ENCODE data around the gene RHO. TPM values are rescaled to one million over a fixed set of nuclear protein-coding genes. Genes with fewer than 3 reads are reported as not detected.
"Not testable (repeated sequence)": the region's sequence is repeated elsewhere in the genome, so short reads cannot be mapped to it uniquely, and the experiment has no call there.

Gene RHO
- polyA plus RNA-seq, 4 donors = 0.06 to 0.19 (median 0.12) TPM; not detected in 1

DNA sequence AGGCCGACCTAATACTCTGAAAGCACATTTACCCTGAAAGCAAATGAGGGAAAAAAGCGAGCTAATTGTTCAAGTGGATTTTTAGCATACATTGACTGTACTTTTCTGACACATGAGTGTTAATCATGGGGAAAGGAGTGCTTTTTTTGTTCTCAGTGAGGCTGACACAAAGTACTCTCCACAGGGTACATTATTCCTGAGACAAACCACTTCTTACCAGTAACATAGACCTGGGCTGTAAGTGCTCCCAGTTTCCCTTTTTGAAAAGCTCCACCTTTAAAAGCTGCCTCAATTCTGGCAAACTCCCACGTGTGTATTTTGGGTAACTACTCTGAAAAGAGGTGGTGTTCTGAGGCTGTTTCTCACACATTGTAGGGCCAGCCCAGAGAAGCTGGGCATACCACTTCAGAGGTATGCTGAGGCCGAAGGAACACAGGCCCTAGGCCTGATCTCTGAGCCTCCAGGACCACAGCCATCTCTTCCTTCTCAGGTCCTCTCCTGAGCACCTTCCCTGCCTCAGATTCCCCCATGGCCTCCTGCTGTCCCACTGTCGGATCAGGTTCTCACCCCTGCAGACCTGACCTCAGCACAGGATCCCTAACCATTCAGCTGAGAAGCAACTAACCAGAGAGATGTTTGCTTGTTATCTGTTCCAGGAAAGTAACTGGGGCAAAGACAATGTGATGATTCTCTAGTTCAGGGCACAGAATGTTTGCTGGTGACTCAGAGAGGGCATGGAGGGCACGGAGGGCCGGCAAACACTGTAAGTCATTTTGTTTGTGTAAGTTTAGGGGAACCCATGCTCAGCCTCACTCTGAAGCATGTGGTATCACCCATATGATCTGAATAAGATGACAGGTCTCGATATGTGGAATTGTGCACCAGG lies 29.6 kb upstream of the RHO start:
- DNase-seq (ENCODE audit: low read depth in 4 of 4, low spot score in 2 of 4) = not testable (repeated sequence)

DNA sequence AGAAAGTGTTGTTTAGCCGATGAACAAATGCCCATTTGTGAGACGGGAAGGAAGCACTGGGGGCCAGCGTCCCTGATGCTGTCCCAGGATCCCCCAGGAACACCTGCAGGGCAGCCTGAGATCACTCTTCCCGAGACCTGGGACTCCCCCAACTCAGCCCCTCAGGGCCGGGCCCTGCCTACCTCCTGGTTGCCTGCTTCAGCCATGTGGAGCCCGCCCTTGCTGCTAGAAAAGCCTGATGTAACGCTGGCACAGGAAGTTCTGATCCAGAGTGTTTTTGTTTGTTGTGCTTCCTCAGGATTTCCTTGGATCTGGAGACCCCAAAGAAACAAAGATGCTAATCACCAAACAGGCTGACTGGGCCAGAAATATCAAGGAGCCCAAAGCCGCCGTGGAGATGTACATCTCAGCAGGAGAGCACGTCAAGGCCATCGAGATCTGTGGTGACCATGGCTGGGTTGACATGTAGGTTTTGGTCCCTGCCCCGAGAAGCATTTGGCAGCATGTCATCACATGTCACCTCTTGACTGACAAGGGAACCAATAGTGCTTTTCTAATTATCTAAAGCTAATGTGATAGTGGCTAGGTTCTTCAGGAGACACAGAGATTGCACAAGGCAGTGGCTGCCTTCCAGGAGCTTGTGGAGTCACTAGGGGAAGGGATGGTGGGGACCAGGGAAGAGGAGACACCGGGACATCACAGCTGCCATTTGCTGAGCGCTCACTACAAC lies 28.7 kb upstream of the RHO start:
- DNase-seq (ENCODE audit: low read depth in 4 of 4, low spot score in 2 of 4) = not testable (repeated sequence)

DNA sequence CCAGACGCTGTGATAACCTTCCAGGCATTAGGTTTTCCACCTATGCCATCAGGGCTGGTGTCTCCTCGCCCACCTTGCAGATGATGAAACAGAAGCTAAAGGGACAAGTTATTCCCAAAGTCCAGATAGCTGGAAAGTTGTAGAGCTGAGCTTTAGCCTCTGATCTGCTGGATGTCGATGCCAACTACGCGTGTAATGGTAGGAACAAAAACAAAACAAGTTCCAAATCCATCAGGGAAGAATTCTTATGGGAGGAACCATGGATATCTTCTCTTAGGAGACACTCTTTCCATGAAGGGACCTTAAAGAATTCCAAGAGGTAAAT lies 28.1 kb upstream of the RHO start:
- DNase-seq (ENCODE audit: low read depth in 4 of 4, low spot score in 2 of 4) = no peak

DNA sequence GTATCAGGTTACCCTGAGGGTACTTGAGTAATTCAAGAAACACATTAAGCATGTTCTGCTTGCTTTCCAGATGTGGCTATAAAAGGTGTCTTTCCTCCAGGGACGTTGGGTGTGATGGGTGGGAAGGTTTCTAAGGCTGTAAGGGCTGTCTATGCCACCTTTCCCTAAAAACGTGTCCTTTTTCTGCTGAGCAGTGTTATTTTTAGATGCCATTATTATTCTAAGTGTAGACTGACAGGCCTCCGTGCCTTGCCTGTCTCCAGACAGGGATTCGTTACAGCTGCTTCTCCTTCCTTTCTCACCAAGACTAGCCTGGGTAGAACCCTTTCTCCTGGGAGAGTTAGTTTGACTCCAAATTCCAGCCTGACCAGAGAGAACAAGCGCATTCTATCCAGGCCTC lies 26.8 kb upstream of the RHO start:
- no peak for DNase-seq (ENCODE audit: low read depth in 4 of 4, low spot score in 2 of 4)

DNA sequence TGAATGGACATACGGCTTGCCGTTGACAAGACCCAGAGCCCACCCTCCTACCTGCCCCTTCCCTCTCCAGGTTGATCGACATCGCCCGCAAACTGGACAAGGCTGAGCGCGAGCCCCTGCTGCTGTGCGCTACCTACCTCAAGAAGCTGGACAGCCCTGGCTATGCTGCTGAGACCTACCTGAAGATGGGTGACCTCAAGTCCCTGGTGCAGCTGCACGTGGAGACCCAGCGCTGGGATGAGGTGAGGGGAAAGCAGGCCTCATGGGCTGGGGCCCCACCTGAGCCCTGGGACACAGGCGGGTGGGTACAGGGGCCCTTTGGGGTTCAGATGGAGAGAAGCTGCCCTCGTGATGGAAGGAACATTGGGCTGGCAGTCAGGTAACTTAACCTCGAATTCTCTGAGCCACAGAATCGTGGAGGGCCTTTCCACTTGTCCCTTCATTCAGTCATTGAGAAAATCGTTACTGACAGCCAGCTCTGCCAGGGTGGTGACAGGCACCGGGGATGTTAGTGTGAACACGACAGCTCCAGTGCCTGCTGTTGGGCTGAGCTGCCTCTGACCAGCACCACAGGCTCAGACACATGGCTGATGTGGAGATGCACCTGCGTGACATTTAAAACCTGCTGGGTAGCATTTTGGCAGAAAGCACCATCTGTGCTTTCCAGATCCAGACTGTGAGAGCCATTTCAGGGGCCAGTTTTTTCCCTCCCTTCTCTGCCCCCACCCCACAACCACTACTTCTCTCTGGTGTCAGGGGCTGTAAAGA lies 25.6 kb upstream of the RHO start:
- no peak for DNase-seq (ENCODE audit: low read depth in 4 of 4, low spot score in 2 of 4)

DNA sequence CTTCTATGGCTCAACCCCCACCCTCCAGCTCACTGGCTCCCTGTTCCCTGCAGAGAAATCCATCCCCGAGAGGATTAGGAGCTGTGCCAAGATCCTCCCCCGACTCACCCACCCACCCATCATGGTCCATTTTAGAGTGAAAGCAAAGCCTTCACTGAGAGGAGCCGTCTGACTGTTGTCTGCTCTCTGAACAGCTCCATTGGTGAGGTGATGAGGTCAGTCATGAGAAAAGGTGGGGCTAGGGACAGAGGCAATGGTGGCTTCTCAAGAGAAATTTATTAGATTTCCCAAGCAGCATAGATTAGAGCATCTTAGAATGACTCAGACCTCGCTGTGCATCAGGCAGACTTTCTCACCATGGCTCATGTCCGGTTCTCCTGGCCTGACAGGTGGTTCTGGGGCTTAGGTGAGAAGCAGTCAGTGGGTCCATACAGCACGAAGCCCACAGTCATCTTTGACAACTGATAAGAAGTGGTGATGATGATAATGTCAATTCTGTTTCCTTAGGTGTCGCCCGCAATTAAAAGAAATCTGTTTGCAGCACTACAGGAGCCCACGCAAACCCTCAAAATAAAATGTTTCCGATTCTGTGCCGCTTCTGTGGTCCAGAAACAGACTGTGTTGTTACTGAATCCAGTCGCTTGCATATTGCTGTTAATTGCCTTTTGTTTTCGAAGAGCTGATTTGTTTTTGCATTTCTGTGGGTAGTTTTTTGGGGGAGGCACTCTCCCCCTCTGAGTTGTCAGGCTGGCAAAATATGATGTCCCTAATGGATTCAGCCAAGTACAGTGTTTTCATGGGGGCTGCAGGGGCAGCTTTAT lies 24.8 kb upstream of the RHO start:
- no peak for DNase-seq (ENCODE audit: low read depth in 4 of 4, low spot score in 2 of 4)

DNA sequence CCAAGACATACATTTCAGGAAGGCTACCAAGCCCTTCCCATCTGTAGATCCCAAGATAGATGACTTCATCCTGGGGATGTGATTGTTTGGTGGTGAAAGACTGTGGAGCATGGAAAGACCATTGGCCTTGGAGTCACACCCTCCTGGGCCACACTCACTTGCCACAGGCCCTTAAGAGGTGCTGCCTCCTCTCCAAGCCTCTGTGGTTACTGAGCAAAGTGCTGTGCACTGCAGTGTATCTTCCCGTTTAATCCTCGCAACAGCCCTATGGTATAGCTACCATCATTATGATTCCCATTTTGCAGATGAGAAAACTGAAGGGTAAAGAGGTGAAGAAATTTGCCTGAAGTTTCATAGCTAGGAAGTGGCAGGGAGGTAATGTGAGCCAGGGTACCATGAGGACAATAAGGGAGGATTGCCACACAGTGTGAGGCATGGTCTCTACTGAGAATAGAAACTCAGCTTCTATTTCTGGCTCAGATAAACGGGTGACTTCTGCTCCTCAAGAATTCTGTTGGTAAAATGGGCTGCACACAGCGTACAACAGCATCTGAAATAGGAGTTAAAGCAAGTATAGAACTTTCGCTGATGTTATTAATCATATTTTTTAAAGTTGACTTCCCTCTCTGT lies 23.9 kb upstream of the RHO start:
- no peak for DNase-seq (ENCODE audit: low read depth in 4 of 4, low spot score in 2 of 4)

DNA sequence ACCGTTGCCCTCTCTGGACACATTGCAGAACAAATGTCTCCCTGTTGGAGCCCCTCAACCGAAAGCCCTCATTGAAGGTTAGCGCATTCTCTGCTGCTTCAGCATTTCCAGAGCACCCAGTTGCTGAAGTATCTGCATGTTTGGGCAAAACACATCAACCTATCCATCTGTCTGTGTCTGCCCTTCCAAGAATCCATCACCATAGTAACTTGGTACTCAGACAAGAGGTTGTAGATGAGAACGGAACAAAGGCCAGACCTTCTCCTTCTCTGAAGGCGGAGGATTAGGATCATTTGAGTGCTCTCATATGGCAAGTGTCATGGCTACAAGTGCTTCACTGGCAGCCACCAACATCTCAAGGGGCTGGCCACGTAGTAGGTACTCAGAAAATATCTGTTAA lies 23.1 kb upstream of the RHO start:
- no peak for DNase-seq (ENCODE audit: low read depth in 4 of 4, low spot score in 2 of 4)

DNA sequence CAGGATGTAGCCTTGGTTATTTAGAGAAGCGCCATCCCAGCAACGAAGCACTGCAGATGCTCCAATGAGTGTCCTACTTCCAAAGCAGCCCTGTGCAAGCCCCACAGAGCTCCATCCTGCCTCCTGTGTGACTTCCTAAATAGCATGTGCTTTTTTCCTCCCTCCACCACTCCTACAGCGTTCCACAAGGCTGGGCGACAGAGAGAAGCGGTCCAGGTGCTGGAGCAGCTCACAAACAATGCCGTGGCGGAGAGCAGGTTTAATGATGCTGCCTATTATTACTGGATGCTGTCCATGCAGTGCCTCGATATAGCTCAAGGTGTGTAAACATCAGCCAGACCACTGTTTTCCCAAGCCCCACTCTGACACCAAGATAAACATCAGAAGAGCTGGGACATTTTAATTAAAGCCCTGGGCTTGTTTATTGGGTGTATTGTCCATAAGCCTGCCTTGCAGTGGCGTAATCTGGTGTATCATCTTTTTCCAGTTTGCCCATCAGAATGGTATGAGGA lies 22.2 kb upstream of the RHO start:
- no peak for DNase-seq (ENCODE audit: low read depth in 4 of 4, low spot score in 2 of 4)

DNA sequence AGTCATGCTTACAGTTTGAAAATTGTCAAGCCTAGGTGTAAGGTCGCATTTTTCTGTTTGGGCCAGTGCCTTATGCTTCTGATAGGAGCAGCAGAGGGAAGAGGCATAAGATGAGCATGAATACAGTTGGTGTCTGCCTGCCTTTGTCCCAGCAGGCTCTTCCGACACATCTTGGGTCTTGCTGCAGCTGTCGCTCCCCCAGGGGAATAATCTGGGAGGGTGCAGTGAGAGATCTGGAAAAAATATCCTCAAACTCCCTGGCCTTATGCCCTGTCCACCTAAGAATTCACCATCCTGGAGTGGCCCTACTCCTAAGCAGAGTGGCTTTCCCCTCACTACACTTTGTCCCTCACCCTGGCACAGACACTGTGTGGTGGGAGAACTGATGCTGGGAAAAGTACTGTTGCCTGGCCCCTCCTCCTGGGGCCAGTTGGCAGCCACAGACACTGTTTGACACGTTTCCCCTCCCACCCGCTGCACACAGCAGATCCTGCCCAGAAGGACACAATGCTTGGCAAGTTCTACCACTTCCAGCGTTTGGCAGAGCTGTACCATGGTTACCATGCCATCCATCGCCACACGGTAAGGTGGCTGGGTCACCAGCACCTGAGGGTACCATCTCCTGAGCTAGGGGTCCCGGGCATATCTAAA lies 21.1 kb upstream of the RHO start:
- DNase-seq (ENCODE audit: low read depth in 4 of 4, low spot score in 2 of 4) = no peak

DNA sequence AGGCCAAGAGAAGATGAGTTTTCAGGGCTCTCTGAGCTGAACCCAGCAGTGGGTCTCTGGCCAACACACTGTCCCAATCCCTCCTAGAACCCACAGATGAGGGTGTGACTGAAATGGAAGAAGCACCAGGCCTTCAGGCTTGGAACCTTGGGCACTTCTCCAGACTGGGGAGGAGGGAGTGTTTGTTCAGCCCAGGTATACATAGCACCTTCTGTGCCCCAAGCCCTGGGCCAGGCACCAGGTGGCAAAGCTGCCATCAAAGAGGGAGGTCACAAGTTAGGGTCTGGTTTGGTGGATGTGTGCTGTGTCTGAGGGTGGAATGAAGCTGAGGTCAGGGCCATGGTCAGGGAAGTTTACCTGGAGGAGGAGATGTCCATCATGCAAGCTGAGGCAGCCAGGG lies 15.8 kb upstream of the RHO start:
- no peak for DNase-seq (ENCODE audit: low read depth in 4 of 4, low spot score in 2 of 4)

DNA sequence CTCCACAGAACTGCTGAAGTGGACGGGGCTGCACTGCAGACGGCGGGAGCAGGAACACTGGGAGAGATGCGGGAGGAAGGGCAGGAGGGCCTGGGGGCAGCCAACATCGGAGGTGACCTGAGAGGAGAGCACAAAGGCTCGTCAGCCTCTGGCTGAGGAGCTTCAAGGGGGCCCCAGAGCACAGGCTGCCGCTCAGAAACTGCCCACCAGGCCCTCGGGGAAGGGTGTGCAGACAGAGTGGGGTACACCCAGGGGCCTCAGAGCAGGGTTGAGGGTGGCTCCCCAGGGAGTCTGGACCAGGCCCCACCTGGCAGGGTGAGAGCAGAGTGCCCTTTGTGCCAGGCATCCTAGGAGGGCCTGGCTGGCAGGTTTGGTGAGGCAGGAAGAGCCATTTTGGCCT lies 14.7 kb upstream of the RHO start:
- no peak for DNase-seq (ENCODE audit: low read depth in 4 of 4, low spot score in 2 of 4)

DNA sequence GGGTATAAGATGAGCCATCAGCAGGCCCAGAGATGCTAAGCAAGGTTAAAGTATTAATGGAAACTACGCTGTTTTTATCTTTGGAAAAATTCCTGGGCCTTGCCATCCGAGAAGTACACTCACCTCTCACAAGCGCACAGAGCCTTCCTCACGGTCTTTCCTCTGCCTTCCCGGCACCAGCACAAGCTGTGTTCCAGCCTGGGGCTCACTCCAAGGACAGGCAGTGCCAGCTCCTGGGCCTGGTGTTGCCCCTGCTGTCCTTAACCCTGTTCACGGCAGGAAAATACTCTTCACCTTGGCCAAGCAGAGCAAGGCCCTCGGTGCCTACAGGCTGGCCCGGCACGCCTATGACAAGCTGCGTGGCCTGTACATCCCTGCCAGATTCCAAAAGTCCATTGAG lies 14.3 kb upstream of the RHO start:
- DNase-seq (ENCODE audit: low read depth in 4 of 4, low spot score in 2 of 4) = no peak

DNA sequence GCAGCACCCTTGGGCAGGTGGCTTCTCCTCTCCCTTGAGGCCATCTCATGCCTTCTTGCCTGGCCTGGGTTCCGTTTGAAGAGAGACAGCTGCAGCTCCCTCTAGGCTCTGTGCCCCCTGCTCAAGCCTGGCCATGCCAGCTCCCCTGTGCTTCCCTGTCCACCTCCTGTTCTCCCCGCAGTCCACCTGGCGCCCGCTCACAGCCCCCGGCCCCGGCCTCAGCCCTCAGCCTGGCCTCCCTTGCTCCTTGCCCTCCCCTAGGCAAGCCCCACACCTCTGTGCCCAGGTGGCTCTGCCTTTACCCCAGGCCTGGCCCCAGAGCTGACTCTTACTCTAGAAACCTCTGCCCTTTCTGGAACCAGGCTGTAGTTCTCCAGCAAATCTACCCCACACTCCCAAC lies 13.9 kb upstream of the RHO start:
- no peak for DNase-seq (ENCODE audit: low read depth in 4 of 4, low spot score in 2 of 4)

DNA sequence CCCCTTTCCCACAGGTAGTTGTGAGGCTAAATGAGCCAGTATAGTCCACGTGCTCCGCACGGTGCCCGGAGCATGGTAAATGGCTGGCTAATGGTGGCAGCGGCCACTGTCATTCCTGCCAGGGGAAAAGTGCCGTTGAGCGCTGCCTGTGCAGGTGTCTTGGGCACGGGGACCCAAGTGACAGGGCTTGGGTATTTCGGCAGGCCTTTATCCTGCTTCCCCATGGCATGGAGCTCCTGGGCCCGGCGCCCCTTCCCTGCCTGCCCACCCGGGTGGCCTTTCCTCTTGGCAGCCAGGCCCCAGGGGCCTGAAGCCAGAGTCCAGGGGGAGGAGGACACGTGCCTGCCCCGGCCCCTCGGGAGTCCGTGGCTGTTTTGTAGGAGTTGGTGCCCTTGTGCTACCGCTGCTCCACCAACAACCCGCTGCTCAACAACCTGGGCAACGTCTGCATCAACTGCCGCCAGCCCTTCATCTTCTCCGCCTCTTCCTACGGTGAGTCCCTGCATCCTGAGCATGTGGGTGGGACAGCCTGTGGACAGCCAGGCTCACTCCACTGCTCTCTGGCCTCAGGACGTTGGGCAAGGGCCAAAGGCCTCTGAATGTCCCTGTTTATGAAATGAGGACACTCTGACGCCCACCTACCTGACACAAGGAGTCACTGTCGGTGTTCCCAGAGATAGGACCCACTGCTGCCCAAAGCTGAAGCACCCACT lies 13.2 kb upstream of the RHO start:
- DNase-seq (ENCODE audit: low read depth in 4 of 4, low spot score in 2 of 4) = not testable (repeated sequence)

DNA sequence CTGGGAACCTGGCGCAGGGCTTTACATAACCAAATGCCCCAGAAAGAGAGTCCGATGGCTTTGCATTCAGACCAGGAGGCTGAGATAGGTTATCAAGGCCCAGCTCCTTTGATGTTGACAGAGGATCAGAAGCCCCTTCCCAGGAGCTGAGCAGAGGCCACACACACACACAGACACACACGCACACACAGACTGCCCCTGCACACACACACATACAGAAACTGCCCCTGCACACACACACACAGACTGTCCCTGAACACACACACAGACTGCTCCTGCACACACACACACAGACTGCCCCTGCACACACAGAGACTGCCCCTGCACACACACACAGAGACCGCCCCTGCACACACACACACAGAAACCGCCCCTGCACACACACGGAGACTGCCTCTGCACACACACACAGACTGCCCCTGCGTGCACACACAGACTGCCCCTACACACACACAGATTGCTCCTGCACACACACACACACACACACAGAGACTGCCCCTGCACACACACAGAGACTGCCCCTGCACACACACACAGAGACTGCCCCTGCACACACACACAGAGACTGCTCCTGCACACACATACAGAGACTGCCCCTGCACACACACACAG lies 12.5 kb upstream of the RHO start:
- DNase-seq (ENCODE audit: low read depth in 4 of 4, low spot score in 2 of 4) = not testable (repeated sequence)

DNA sequence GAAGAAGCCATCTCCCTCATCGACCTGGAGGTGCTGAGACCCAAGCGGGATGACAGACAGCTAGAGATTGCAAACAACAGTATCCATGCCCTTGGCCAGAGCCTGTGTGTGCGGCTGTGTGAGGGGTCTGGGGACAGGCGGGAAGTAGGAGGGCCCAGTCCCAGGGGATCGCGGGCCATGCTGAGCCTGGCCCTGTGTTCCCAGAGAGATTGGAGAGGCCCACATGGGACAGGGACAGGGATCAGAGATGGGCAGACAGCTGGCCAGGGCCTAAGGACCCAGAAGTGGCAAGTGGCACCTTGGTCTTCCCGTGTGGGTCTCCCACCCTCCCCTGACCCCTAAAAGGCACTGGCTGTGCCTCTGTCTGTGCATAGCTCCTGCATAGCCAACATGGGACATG lies 10.9 kb upstream of the RHO start:
- DNase-seq (ENCODE audit: low read depth in 4 of 4, low spot score in 2 of 4) = no peak

DNA sequence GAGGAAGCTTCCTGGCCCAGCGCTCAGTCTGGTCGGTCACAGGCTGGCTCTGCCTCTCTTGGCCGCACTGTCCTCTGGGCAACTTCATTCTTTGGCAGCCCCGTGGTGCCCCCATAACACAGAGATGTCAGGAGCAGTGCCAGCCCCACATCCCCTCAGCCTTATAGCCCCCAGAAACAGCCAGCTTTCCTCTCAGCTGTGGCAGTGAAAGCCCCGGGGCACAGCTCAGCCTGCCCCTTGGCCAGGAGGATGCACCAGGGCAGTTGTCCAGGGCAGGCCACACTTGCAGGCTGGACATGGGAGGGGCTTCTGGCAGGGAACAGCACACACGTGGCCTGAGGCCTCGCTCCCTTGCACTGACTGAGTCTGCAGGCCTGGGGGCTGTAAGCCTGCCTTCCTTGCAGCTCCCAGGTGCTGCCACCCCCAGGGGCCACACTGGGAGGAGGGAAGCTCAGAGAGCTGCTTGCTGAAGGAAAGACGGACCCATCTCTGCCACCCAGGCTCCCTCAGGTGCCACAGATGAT lies 10.3 kb upstream of the RHO start:
- DNase-seq (ENCODE audit: low read depth in 4 of 4, low spot score in 2 of 4) = no peak
